Thyroid gland (tissue), 4 donors: ENCODE results near the gene FPR2.

Experiments
- CTCF ChIP-seq, 6 experiments: fragments of 200-600 bp in 3 of 6; fragments of 450-650 bp in 3 of 6; sonication (generic) in 3 of 6; IDR thresholded peaks; one replicate each; pipeline ENCODE4 v1.5.1; 2016 to 2019; ENCODE audit warnings: antibody characterized with exemption in 6 of 6, mild to moderate bottlenecking in 2 of 6, inconsistent platforms in 1 of 6, moderate library complexity in 1 of 6
- POLR2A ChIP-seq, 2 donors: fragments of 450-650 bp; IDR thresholded peaks; one replicate each; pipeline ENCODE4 v1.6.1; 2017; ENCODE audit warnings: antibody characterized with exemption in 2 of 2, mild to moderate bottlenecking in 2 of 2, moderate library complexity in 1 of 2

GRCh38 chr19:51751655-51752054 is 9.3 kb upstream of the FPR2 start, which contains the start of gene FPR1:
- no peak for TF ChIP-seq CTCF (IDR thresholded peaks at IDR 0.05)
- TF ChIP-seq POLR2A (IDR thresholded peaks at IDR 0.05) = no peak
